Measurements from ENCODE around the gene IDS.
"Not testable (repeated sequence)": the region's sequence is repeated elsewhere in the genome, so short reads cannot be mapped to it uniquely, and the experiment has no call there.

DNA sequence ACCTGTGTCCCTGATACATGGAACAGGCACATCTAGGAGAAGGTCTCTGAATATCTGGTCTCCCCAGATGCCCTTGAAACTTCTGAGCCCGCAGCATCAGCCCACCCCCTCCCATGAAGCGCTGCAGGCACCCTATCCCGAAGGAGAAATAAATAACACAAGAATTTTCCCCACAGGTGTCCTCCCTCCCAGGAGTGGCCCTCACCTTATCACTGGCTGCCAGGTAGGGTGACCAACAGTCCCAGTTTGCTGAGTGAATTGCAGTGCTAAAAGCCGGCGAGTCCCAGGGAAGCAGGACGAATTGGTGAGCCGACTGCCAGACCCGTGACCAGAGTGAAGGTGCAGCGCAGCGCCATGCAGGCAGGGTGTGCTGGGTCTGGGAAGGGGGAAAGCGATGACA, 28.9 kb upstream of the IDS start:
- TF ChIP-seq NR2C2 (CRISPR knock-in tag; IDR thresholded peaks at IDR 0.05); TEAD4 (CRISPR knock-in tag; IDR thresholded peaks at IDR 0.05); GTF2I (CRISPR knock-in tag; conservative IDR thresholded peaks at IDR 0.05); OVOL2 (CRISPR knock-in tag; IDR thresholded peaks at IDR 0.05; ENCODE audit: borderline replicate concordance); CREB1 (CRISPR knock-in tag; IDR thresholded peaks at IDR 0.05); JUN (CRISPR knock-in tag; IDR thresholded peaks at IDR 0.05); ZNF138 (CRISPR knock-in tag; conservative IDR thresholded peaks at IDR 0.05); FOXJ3 (CRISPR knock-in tag; IDR thresholded peaks at IDR 0.05; ENCODE audit: borderline replicate concordance); ATF1 (CRISPR knock-in tag; IDR thresholded peaks at IDR 0.05): not testable (repeated sequence)
- TF ChIP-seq, protein P1, sequence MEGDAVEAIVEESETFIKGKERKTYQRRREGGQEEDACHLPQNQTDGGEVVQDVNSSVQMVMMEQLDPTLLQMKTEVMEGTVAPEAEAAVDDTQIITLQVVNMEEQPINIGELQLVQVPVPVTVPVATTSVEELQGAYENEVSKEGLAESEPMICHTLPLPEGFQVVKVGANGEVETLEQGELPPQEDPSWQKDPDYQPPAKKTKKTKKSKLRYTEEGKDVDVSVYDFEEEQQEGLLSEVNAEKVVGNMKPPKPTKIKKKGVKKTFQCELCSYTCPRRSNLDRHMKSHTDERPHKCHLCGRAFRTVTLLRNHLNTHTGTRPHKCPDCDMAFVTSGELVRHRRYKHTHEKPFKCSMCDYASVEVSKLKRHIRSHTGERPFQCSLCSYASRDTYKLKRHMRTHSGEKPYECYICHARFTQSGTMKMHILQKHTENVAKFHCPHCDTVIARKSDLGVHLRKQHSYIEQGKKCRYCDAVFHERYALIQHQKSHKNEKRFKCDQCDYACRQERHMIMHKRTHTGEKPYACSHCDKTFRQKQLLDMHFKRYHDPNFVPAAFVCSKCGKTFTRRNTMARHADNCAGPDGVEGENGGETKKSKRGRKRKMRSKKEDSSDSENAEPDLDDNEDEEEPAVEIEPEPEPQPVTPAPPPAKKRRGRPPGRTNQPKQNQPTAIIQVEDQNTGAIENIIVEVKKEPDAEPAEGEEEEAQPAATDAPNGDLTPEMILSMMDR (IDR thresholded peaks at IDR 0.05) = not testable (repeated sequence)
- TF ChIP-seq, protein P2, sequence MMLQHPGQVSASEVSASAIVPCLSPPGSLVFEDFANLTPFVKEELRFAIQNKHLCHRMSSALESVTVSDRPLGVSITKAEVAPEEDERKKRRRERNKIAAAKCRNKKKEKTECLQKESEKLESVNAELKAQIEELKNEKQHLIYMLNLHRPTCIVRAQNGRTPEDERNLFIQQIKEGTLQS (CRISPR knock-in tag; conservative IDR thresholded peaks at IDR 0.05) = not testable (repeated sequence)
- TF ChIP-seq, protein P3, sequence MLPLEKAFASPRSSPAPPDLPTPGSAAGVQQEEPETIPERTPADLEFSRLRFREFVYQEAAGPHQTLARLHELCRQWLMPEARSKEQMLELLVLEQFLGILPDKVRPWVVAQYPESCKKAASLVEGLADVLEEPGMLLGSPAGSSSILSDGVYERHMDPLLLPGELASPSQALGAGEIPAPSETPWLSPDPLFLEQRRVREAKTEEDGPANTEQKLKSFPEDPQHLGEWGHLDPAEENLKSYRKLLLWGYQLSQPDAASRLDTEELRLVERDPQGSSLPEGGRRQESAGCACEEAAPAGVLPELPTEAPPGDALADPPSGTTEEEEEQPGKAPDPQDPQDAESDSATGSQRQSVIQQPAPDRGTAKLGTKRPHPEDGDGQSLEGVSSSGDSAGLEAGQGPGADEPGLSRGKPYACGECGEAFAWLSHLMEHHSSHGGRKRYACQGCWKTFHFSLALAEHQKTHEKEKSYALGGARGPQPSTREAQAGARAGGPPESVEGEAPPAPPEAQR (CRISPR knock-in tag; IDR thresholded peaks at IDR 0.05) = not testable (repeated sequence)
- TF ChIP-seq, protein P4, sequence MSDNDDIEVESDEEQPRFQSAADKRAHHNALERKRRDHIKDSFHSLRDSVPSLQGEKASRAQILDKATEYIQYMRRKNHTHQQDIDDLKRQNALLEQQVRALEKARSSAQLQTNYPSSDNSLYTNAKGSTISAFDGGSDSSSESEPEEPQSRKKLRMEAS (CRISPR knock-in tag; IDR thresholded peaks at IDR 0.05) = not testable (repeated sequence)
